ENCODE results near the gene CDC25C.

CDC25C gene

GRCh38 chr5:138280915-138281314, 50.7 kb downstream of the CDC25C start:
- no peak for DNase-seq
- H4K20me1 ChIP-seq (ENCODE audit: insufficient read depth, low read length): no peaks in the 10 kb centered on the region
- no peak overlapping the region for H3K4me3 ChIP-seq (ENCODE audit: low read length)
- H3K36me3 ChIP-seq (replicated peaks; ENCODE audit: insufficient read depth, low read length): no peaks in the 10 kb centered on the region
- H3K4me1 ChIP-seq (ENCODE audit: low read length): no peaks in the 10 kb centered on the region
- no peaks in the 10 kb centered on the region for H3K79me2 ChIP-seq (ENCODE audit: low read length)
- H2AFZ ChIP-seq (ENCODE audit: low read length): no peak overlapping the region
- no peaks in the 10 kb centered on the region for H3K27me3 ChIP-seq (replicated peaks; ENCODE audit: insufficient read depth, low read length)
- H3F3A ChIP-seq (ENCODE audit: insufficient read depth, low read length): no peaks in the 10 kb centered on the region
- H3K9ac ChIP-seq (ENCODE audit: low read length): no peak overlapping the region
- no peak overlapping the region for H3K27ac ChIP-seq (ENCODE audit: low read length)
- TF ChIP-seq CTCF (IDR thresholded peaks at IDR 0.05; ENCODE audit: low read length): no peak
- no peak for TF ChIP-seq EZH2 (optimal IDR thresholded peaks at IDR 0.05; ENCODE audit: low read depth, low read length)
- no peak for TF ChIP-seq EZH2phosphoT487 (IDR thresholded peaks at IDR 0.05; ENCODE audit: low read length)
- H3K9me2 ChIP-seq (replicated peaks; ENCODE audit: insufficient read depth, low read length): no peaks in the 10 kb centered on the region
- H3K9me3 ChIP-seq (replicated peaks; ENCODE audit: insufficient read depth, low read length): no peaks in the 10 kb centered on the region
- no peak overlapping the region for H3K4me2 ChIP-seq (ENCODE audit: low read depth, low read length)

DNA sequence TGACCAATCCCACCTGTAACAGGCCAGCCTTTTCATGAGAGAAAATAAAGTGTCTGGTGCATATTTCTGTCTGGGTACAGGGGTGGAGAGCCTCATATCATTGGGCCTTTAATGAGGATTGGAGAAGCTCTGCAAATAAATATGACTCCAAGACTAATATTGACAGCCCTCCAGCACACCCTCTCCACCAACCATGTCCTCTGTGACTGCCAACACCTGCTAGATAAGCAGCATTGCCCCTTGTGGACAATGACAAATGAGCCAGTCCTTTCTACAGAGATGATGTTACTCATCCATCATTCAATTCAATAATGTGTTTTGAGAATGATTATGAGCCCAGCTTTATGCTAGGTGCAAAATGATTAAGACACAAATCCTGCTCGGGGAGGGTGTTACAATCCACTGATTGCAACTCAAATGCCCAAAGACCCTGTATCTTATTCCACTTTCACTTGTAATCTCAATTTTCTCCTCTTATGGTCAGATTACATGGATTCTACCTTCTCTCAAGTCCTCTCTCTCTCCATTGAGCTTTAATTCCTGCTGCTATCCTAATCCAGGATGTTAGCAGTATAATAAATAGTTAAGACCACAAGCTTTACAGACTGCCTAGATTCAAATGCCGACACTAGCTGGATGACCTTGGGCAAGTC, 55.1 kb downstream of the CDC25C start:
- no peak for DNase-seq
- no peak overlapping the region for H3K27ac ChIP-seq (ENCODE audit: low read length)

DNA sequence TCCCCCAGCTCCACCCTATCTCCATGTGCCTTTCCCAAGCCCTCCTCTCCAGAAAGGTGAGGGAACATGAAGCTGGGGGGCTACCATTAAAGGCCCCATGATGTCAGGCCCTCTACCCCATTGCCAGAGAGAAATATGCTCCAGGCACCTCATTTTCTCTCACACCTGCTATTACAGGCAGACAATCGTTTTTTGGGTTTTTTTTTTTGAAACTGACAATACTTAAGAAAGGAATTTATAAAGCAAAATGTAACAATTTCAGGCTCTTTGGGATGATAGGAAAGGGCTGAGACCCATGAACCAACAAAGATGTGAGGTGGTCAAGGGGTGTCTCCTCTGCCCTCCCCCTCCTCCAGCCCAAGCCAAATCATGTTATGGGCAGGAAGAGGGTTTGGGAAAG, 55.7 kb downstream of the CDC25C start:
- H3K79me2 ChIP-seq (ENCODE audit: low read length): no peaks in the 10 kb centered on the region
- H3K4me2 ChIP-seq (ENCODE audit: low read depth, low read length): no peak overlapping the region
- H2AFZ ChIP-seq (ENCODE audit: low read length): no peak overlapping the region
- no peaks in the 10 kb centered on the region for H4K20me1 ChIP-seq (ENCODE audit: insufficient read depth, low read length)
- H3K9me2 ChIP-seq (replicated peaks; ENCODE audit: insufficient read depth, low read length): no peaks in the 10 kb centered on the region
- no peaks in the 10 kb centered on the region for H3K36me3 ChIP-seq (replicated peaks; ENCODE audit: insufficient read depth, low read length)
- no peak overlapping the region for H3K9ac ChIP-seq (ENCODE audit: low read length)
- H3K9me3 ChIP-seq (replicated peaks; ENCODE audit: insufficient read depth, low read length): no peaks in the 10 kb centered on the region
- H3K27me3 ChIP-seq (replicated peaks; ENCODE audit: insufficient read depth, low read length): no peaks in the 10 kb centered on the region; the same call in 1 of the 2 replicates
- no peak for DNase-seq
- no peak overlapping the region for H3K27ac ChIP-seq (ENCODE audit: low read length)
- H3K4me1 ChIP-seq (ENCODE audit: low read length): no peaks in the 10 kb centered on the region
- no peak overlapping the region for H3K4me3 ChIP-seq (ENCODE audit: low read length)
- TF ChIP-seq CTCF (IDR thresholded peaks at IDR 0.05; ENCODE audit: low read length) (no peak), EZH2phosphoT487 (IDR thresholded peaks at IDR 0.05; ENCODE audit: low read length) (no peak), EZH2 (optimal IDR thresholded peaks at IDR 0.05; ENCODE audit: low read depth, low read length) (no peak)
- no peaks in the 10 kb centered on the region for H3F3A ChIP-seq (ENCODE audit: insufficient read depth, low read length)

More for the DNA sequence above, 55.1 kb downstream of the CDC25C start:
- no peak overlapping the region for H3K4me2 ChIP-seq (ENCODE audit: low read depth, low read length)
- H3K4me1 ChIP-seq (ENCODE audit: low read length): no peaks in the 10 kb centered on the region
- no peaks in the 10 kb centered on the region for H3K79me2 ChIP-seq (ENCODE audit: low read length)
- H2AFZ ChIP-seq (ENCODE audit: low read length): no peak overlapping the region
- no peaks in the 10 kb centered on the region for H3F3A ChIP-seq (ENCODE audit: insufficient read depth, low read length)
- TF ChIP-seq EZH2 (optimal IDR thresholded peaks at IDR 0.05; ENCODE audit: low read depth, low read length): no peak
- no peak for TF ChIP-seq CTCF (IDR thresholded peaks at IDR 0.05; ENCODE audit: low read length)
- no peak for TF ChIP-seq EZH2phosphoT487 (IDR thresholded peaks at IDR 0.05; ENCODE audit: low read length)
- H3K36me3 ChIP-seq (replicated peaks; ENCODE audit: insufficient read depth, low read length): no peaks in the 10 kb centered on the region
- no peaks in the 10 kb centered on the region for H3K9me3 ChIP-seq (replicated peaks; ENCODE audit: insufficient read depth, low read length)
- no peaks in the 10 kb centered on the region for H4K20me1 ChIP-seq (ENCODE audit: insufficient read depth, low read length)
- H3K9ac ChIP-seq (ENCODE audit: low read length): no peak overlapping the region
- no peaks in the 10 kb centered on the region for H3K9me2 ChIP-seq (replicated peaks; ENCODE audit: insufficient read depth, low read length)
- H3K4me3 ChIP-seq (ENCODE audit: low read length): no peak overlapping the region
- no peaks in the 10 kb centered on the region; the same call in 1 of the 2 replicates for H3K27me3 ChIP-seq (replicated peaks; ENCODE audit: insufficient read depth, low read length)
